Stimulated activated naive CD4-positive, alpha-beta T cell treated with Interleukin-2 at 50 U/mL for 16 hours (primary cell): ENCODE results near the gene WDR7.

Experiments used
- DNase-seq: peaks from one replicate; lab custom pipeline; 2025; lab: John Stamatoyannopoulos, UW

WDR7 gene

DNA sequence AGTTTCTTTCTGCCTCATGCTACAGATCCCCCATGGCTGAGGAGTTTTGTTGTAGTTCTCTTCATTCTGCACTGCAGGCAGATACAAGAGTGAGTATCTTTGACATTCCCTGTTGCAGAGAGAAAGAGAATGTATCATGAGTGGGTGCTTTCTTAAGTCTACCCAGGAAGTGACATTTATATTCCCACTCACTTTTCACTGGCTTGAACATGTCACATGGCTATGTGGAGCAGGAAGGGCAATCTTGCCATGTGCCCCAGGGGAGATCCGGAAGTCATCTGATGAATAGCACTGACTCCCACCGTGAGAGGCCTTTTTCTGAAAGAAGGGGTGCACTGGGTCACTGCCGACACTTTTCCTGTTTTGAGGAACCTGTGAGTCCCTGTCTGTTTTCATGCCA lies 429.3 kb downstream of the WDR7 start:
- DNase-seq: no peak

DNA sequence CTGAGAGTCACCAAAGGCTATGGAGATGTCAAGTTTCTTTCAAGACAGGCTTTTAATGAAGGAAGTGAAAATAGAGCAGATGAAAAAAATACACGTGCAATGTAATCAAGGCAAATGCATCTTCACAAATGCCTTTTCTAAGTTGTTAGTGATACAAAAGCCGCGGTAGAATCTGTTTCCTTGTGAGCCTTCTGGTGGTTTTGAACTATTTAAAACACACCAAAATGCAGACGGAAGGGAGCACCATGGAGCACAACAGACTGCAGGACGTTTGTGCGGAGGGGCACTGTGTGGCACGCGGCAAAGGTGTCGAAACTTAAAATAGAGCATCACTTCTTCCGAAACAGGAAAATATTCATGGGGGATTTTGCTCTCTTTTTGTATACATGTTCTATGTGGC lies 430.7 kb downstream of the WDR7 start:
- DNase-seq: no peak

DNA sequence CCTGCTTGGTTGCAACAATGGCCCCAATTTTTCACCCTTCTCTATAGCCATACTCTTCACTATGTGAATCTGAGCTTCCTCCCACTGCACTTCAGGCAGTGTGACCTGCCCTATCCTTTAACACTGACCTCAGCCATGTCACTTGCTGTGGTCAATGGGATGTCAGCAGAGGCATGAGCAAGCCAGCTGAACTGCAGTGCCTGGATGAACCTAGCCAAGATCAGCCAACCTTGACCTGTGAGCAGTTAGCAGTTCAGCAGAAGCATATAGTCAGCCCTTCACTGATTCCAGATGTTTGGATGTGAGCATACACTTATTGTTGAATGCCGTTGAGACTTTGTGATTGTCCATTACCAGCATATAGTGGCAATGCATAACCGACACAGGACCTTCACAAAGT lies 432.3 kb downstream of the WDR7 start:
- no peak for DNase-seq

DNA sequence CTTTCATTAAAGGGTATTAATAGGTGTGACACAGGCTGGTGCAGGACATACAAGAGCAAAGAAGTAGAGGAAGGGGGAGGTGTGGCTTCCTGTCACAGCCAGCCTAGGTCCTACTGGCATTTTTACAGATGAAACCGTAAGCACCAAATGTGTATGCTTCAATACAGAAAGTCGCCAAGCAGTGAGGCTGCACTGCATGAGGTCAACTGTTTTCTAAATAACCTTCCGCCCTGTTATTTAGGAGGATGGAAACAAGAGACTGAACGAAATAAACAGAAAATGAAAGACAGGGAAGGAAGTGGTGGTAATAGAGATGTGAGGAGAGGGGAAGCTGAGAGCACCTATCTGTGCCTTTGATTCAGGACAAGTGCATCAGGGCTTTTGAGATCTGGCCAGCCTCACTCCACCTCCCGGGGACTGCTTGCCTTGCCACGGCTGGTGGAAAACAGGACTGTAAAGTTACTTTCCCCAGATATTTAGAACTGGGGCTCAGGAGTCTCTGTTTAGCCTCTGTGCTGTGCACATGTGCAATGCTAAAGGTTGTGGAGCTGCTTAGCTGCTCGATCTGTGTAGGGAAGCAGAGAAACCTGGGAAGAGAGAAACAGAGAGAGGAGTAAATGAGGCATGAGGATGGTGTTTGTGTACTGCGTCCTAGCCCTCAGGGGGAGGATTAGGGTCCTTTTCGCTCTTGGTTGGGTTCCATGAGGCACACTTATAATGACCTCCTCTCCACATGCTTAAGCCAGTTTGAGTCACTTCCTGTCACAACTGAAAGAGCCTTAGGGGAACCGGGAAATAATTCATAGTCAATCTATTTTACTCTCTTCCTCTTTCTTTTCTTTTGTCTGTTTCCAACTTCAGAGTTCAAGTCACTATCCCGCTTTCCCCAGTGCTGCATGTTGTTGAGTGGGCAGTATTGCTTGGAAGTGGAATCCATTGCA lies 433.4 kb downstream of the WDR7 start:
- no peak for DNase-seq

DNA sequence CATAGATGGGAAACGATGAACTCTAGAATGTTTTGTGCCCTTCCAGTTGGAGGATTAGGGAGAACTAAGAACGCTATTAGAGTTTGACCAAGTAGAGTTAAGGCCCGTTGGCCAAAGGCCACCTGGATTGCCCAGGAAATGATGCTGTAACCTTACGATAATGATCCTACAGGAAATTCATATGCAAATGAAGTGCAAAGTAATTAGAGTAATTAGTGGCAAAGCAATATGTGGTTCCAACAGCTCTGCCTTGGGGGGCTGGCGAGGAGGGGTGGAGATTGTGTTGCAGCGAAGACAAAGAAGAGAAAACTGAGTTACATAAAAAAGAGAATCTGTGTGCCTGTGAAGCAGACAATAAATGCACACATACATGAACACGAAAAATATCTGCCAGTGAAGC lies 434.2 kb downstream of the WDR7 start:
- no peak for DNase-seq

DNA sequence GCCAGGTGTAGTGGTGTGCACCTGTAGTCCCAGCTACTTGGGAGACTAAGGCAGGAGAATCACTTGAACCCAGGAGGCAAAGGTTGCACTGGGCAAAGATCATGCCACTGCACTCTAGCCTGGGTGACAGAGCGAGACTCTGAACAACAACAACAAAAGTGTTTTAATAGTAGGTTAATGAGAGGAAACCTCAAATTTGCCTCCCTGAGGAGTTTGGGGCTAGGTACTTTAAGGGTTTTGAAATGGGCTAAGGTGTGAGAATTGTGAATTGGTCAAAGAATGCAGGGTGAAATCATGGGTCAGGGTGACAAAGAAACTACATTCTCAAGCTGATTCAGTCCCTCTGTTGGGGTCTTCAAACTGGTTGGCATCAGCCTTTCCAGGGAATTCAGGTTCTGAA lies 435.0 kb downstream of the WDR7 start:
- no peak for DNase-seq
